Activated CD8-positive, alpha-beta memory T cell treated with anti-CD3 and anti-CD28 coated beads, Interleukin-2, amount 50 U/mL, for 48 hours (primary cell): ENCODE data around the gene LARGE2.

Experiments used
- DNase-seq: peaks from one replicate; pipeline ENCODE4 v3.0.0-alpha.2; 2020

The LARGE2 gene

GRCh38 chr11:45917623-45918330 is 4.7 kb upstream of the LARGE2 start, which contains the start of gene PEX16:
PEX16 (minus strand) TSS chr11:45917877; CDS start chr11:45917811, 66 bp downstream.
- peak; percentile 94 for DNase-seq

GRCh38 chr11:45918331-45918941 is 4.0 kb upstream of the LARGE2 start:
- DNase-seq, result peak; percentile 83

GRCh38 chr11:45918962-45919675 is 3.3 kb upstream of the LARGE2 start:
- no peak for DNase-seq

GRCh38 chr11:45919806-45920530 is 2.5 kb upstream of the LARGE2 start:
- no peak for DNase-seq

GRCh38 chr11:45920531-45921477 is 1.7 kb upstream of the LARGE2 start:
- no peak for DNase-seq

DNA sequence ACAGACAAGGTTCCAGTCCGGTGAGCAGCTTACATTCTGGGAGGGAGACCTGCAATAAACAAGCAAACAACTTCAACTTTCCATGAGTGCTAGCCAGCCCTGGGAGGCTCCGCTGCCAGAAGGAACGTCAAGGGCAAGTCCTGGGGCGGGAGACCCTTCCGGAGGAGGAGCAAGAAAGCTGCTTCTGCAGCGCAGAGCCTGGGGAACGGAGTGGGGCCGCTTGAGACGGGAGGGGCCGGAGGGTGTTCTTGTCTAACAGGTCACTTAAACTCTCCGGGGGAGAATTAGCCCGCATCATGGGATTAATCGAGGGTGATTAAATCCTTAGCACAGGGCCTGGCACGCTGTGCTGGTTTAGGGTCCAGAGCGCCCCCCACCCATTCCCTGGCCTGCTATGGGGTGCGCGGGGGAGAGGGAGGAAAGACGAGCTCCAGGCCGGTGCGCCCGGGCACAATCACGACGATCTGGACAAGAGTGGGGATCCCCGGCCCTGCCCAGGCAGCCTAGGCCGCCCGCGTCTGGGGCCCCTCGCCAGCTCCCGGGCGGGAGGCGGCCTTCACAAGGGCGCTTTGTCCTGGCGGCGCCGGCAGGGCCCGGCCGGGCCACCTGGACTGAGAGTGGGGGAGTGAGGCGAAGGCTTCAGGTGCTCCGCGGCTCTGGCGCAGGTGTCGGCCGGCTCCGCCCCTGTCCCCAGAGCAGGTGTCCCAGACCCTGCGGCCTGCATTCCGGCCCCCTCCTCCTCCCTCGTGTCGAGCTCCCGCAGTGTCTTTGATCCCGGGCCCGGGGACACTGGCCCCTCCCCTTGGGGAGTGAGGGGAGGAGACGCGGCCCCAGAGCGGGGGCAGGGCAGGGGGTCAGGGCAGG is 663 bp upstream of the LARGE2 start:
- no peak for DNase-seq

GRCh38 chr11:45924036-45924915 is 1.8 kb downstream of the LARGE2 start:
- DNase-seq, result peak; percentile 47

DNA sequence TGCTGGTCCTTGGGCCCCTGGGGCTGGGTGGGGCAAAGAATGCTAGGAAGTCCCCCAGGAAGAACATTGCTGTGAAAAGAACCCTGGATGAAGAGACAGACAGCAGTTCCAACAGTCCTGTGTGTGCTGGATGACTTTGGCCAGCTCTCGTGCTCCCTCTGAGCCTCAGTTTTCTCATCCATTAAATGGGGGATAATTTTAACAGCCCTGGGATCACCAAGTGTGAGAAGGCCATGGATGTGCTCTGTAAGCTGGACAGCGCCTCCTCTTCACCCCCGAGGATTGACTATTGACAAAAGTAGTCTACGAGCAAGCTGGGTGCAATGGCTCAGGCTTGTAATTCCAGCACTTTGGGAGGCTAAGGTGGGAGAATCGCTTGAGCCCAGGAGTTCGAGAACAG is 2.5 kb downstream of the LARGE2 start:
- DNase-seq, result peak; percentile 43

- DNase-seq, result no peak
Measured at GRCh38 chr11:45925550-45925949, 3.1 kb downstream of the LARGE2 start.

DNA sequence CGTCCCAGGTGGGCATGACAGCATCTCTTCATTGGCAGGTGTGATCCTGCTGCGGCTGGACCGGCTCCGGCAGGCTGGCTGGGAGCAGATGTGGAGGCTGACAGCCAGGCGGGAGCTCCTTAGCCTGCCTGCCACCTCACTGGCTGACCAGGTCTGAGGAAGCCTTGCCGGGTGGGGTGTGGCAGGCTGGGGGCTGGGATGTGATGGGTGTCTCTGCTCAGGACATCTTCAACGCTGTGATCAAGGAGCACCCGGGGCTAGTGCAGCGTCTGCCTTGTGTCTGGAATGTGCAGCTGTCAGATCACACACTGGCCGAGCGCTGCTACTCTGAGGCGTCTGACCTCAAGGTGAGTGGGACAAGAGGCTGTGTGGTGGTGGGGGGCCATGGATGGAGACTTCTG is 3.5 kb downstream of the LARGE2 start:
- DNase-seq, result peak; percentile 48

GRCh38 chr11:45926536-45927331 is 4.3 kb downstream of the LARGE2 start:
- peak; percentile 38 for DNase-seq

DNA sequence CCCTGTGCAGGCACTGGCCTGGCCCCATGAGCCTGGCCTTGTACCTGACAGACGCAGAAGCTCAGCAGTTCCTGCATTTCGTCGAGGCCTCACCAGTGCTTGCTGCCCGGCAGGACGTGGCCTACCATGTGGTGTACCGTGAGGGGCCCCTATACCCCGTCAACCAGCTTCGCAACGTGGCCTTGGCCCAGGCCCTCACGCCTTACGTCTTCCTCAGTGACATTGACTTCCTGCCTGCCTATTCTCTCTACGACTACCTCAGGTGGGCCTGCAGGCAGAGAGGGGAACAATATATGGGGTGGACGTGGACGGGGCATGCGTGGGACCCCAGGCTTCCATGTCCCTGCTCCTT is 4.9 kb downstream of the LARGE2 start:
- DNase-seq, result no peak

DNA sequence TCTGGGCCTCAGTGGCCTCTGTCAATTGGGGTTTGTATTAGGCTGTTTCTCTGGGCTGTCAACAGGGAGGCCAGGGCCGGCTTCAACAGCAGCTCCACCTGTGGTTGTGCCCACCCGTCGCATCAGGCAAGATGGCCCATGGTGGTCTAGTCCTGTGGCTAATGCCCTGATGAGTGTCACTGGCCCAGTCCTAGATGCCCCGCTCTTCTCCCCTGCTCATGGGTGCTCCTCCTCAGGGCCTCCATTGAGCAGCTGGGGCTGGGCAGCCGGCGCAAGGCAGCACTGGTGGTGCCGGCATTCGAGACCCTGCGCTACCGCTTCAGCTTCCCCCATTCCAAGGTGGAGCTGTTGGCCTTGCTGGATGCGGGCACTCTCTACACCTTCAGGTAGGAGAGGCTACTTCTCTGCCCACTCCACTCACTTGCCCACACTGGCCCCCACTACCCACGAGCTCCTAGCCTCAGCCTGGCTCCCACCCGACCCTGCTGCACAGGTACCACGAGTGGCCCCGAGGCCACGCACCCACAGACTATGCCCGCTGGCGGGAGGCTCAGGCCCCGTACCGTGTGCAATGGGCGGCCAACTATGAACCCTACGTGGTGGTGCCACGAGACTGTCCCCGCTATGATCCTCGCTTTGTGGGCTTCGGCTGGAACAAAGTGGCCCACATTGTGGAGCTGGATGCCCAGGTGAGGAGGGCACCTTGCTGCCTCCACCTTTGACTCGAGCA is 5.4 kb downstream of the LARGE2 start:
- no peak for DNase-seq

GRCh38 chr11:45928535-45929215 is 6.2 kb downstream of the LARGE2 start:
- no peak for DNase-seq

GRCh38 chr11:45929486-45930030 is 7.1 kb downstream of the LARGE2 start:
- no peak for DNase-seq

GRCh38 chr11:45930031-45930794 is 7.8 kb downstream of the LARGE2 start:
- peak; percentile 53 for DNase-seq
